Liver (tissue), 9 donors: ENCODE measurements around the gene BRINP1. TPM values are rescaled to one million over a fixed set of nuclear protein-coding genes. Genes with fewer than 3 reads are reported as not detected.

ENCODE experiments used
- DNase-seq: peaks from one replicate; pipeline ENCODE4 v3.0.0-alpha.2; 2017; ENCODE audit warnings: low spot score
- H3K27ac ChIP-seq, 2 donors: one replicate each; pipeline ENCODE4 v1.7.0; 2013; ENCODE audit warnings: inconsistent platforms in 2 of 2, low read length in 2 of 2, control low read depth in 1 of 2, low read depth in 1 of 2, mild to moderate bottlenecking in 1 of 2
- H3K27me3 ChIP-seq, 4 donors: one replicate each; pipeline versions ENCODE4 v1.6.1 to v1.7.0; 2013; ENCODE audit warnings: low read length in 3 of 4, inconsistent platforms in 1 of 4, mild to moderate bottlenecking in 1 of 4, moderate library complexity in 1 of 4; ENCODE audit not compliant: control insufficient read depth in 4 of 4, insufficient read depth in 4 of 4
- H3K36me3 ChIP-seq, 4 donors: one replicate each; pipeline versions ENCODE4 v1.6.1 to v1.7.0; 2013; ENCODE audit warnings: low read length in 3 of 4, mild to moderate bottlenecking in 3 of 4, low read depth in 1 of 4, moderate library complexity in 1 of 4; ENCODE audit not compliant: control insufficient read depth in 4 of 4, insufficient read depth in 3 of 4
- H3K4me1 ChIP-seq, 4 donors: one replicate each; pipeline versions ENCODE4 v1.6.1 to v1.7.0; 2013; ENCODE audit warnings: low read length in 3 of 4, mild to moderate bottlenecking in 3 of 4, moderate library complexity in 1 of 4; ENCODE audit not compliant: control insufficient read depth in 4 of 4, insufficient read depth in 4 of 4
- H3K4me3 ChIP-seq, 3 donors: one replicate each; pipeline versions ENCODE4 v1.6.1 to v1.7.0; 2013; ENCODE audit warnings: low read length in 3 of 3, control low read depth in 1 of 3, low read depth in 1 of 3, mild to moderate bottlenecking in 1 of 3
- H3K9ac ChIP-seq, 2 donors: one replicate each; pipeline ENCODE4 v1.7.0; 2013; ENCODE audit warnings: low read length in 2 of 2, mild to moderate bottlenecking in 2 of 2, moderate library complexity in 2 of 2, control low read depth in 1 of 2, low read depth in 1 of 2
- H3K9me3 ChIP-seq, 4 donors: one replicate each; pipeline versions ENCODE4 v1.6.1 to v1.7.0; 2013; ENCODE audit warnings: low read length in 3 of 4; ENCODE audit not compliant: control insufficient read depth in 4 of 4
- EGR1 ChIP-seq, 2 donors: IDR thresholded peaks; 2 replicates each; pipeline ENCODE4 v1.6.1; 2016 to 2018; ENCODE audit warnings: antibody characterized with exemption in 2 of 2, low read depth in 2 of 2
- FOXA2 ChIP-seq: IDR thresholded peaks from 2 replicates; pipeline ENCODE4 v1.6.1; 2016; ENCODE audit warnings: antibody characterized with exemption
- HNF4G ChIP-seq: IDR thresholded peaks from 2 replicates; pipeline ENCODE4 v1.6.1; 2016; ENCODE audit warnings: antibody characterized with exemption
- RAD21 ChIP-seq, 2 donors: IDR thresholded peaks; 2 replicates each; pipeline ENCODE4 v1.6.1; 2016; ENCODE audit warnings: antibody characterized with exemption in 2 of 2, mild to moderate bottlenecking in 2 of 2
- RXRA ChIP-seq, 2 donors: IDR thresholded peaks; 2 replicates each; pipeline ENCODE4 v1.6.1; 2017 to 2018; ENCODE audit warnings: antibody characterized with exemption in 2 of 2, mild to moderate bottlenecking in 1 of 2
- TAF1 ChIP-seq: conservative IDR thresholded peaks from 2 replicates; pipeline ENCODE4 v1.6.1; 2016; ENCODE audit warnings: antibody characterized with exemption, mild to moderate bottlenecking
- WGBS: extraction: QIAGEN DNeasy Blood & Tissue Kit; methylation state at CpG from one replicate; pipeline ENCODE4 v1.1.7; 2013; 5-methylcytosine and 5-hydroxymethylcytosine counted together
- polyA plus RNA-seq, 2 donors: library from polyadenylated mRNA; stranded (reverse) in 1 of 2; unstranded in 1 of 2; fragments of 200-250 nt in 1 of 2; fragments of >200 nt in 1 of 2; fragmentation: Nextera tagmentation in 1 of 2; extraction: Ambion mirVana in 1 of 2; gene quantifications; one replicate each; pipeline versions ENCODE4 v1.2.1 to v1.2.3, GENCODE V29; 2013 to 2015
- total RNA-seq, 2 donors: library from RNA; depleted of rRNA; stranded (reverse); fragments of >200 nt; gene quantifications; one replicate each; pipeline ENCODE4 v1.2.3, GENCODE V29; 2014
- TF ChIP-seq, protein P1 (sequence below): IDR thresholded peaks from 2 replicates; pipeline ENCODE4 v1.6.1; 2016; ENCODE audit warnings: antibody characterized with exemption, mild to moderate bottlenecking
- TF ChIP-seq, protein P2 (sequence below): IDR thresholded peaks from 2 replicates; pipeline ENCODE4 v1.6.1; 2016; ENCODE audit warnings: antibody characterized with exemption
- TF ChIP-seq, protein P3 (sequence below): IDR thresholded peaks from 2 replicates; pipeline ENCODE4 v1.6.1; 2016; ENCODE audit warnings: antibody characterized with exemption
- TF ChIP-seq, protein P4 (sequence below): fragments of 150-350 bp; IDR thresholded peaks from 2 replicates; pipeline ENCODE4 v1.5.1; 2017; ENCODE audit warnings: improper control_type of control experiment, low read depth, low read length; ENCODE audit not compliant: missing input control
- donor health status: healthy.
- donor health status: healthy.
- donor health status: healthy.
- donor health status: healthy.
- donor health status: healthy.

Gene BRINP1
- total and polyA plus RNA-seq, 4 donors = under 0.01 to 0.43 (median 0.18) TPM

DNA sequence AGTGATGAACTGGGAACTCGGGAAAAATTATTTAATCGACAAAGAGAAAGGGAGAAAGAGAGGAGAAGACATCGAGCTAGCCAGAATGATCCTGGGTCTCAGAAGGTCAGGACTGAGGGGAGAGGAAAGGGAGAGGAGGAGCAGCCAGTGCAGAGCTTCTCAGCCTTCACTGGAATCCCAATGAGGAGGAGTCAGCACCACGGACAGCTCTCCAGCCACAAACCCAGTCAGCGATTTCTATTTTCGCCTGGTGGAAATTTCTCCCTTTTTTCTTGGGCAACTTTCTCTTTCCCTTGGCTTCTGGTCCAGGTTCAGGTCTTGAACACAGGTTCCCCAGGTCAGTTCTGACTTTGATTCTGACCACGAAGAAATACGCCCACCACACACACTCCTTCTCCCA lies 1.6 kb upstream of the BRINP1 start:
- H3K27me3 ChIP-seq = peaks cover 0 to 18% (median 3%) of the 10 kb centered on the region in 4 donors
- H3K27ac ChIP-seq = no peak overlapping the region
- H3K36me3 ChIP-seq = no peaks in the 10 kb centered on the region
- H3K9me3 ChIP-seq = no peaks in the 10 kb centered on the region
- TF ChIP-seq TAF1 = no peak
- no peak for TF ChIP-seq HNF4G
- TF ChIP-seq RAD21 (IDR thresholded peaks at IDR 0.05) = peak in 1 of 2 donors; percentile 11
- TF ChIP-seq, protein P1, sequence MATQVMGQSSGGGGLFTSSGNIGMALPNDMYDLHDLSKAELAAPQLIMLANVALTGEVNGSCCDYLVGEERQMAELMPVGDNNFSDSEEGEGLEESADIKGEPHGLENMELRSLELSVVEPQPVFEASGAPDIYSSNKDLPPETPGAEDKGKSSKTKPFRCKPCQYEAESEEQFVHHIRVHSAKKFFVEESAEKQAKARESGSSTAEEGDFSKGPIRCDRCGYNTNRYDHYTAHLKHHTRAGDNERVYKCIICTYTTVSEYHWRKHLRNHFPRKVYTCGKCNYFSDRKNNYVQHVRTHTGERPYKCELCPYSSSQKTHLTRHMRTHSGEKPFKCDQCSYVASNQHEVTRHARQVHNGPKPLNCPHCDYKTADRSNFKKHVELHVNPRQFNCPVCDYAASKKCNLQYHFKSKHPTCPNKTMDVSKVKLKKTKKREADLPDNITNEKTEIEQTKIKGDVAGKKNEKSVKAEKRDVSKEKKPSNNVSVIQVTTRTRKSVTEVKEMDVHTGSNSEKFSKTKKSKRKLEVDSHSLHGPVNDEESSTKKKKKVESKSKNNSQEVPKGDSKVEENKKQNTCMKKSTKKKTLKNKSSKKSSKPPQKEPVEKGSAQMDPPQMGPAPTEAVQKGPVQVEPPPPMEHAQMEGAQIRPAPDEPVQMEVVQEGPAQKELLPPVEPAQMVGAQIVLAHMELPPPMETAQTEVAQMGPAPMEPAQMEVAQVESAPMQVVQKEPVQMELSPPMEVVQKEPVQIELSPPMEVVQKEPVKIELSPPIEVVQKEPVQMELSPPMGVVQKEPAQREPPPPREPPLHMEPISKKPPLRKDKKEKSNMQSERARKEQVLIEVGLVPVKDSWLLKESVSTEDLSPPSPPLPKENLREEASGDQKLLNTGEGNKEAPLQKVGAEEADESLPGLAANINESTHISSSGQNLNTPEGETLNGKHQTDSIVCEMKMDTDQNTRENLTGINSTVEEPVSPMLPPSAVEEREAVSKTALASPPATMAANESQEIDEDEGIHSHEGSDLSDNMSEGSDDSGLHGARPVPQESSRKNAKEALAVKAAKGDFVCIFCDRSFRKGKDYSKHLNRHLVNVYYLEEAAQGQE = peak; percentile 100
- peak; percentile 63 for DNase-seq
- no peak overlapping the region for H3K9ac ChIP-seq
- no peak overlapping the region for H3K4me3 ChIP-seq
- 4% methylated on average over 8 of the region's 8 CpGs for WGBS
- peaks cover 0 to 5% (median 4%) of the 10 kb centered on the region in 4 donors for H3K4me1 ChIP-seq

DNA sequence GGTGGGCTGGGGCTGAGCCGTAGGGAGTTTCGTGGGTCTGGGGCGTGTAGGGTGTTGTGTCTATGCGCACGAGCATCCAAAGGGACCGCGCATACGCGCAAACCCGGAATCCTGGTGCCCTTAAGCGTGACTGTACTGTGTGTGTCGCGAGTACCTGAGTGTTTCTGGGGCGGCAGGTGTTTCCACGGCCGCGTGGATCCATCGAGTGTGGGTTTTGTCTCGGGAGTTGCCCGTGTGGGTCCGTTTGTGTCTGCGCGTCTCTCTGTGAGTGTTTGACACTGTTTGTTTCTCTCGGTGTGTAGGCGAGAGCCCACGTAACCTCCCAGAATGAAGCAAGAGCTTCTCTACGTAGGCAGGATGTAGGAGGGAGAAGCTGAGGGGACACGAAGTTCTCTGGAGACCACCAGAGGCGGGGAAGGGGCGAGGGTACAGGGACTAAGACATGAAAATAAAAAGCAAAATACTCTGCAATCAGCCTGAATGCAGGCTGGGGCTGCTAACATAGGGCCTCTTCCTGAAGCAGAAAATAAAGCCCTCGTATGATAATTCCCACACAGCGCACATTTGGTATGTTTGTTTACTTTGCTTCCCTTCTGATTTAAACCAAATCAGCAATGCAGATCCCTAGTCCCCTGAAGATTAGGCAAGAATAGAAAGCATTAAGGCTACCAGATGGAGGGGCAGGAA lies 588 bp upstream of the BRINP1 start:
- no peak overlapping the region for H3K9ac ChIP-seq
- H3K4me3 ChIP-seq = peak overlapping the region in 1 of 3 donors; percentile 37
- TF ChIP-seq RXRA (IDR thresholded peaks at IDR 0.05) = no peak
- no peak for TF ChIP-seq FOXA2
- no peak for TF ChIP-seq RAD21 (IDR thresholded peaks at IDR 0.05)
- TF ChIP-seq, protein P2, sequence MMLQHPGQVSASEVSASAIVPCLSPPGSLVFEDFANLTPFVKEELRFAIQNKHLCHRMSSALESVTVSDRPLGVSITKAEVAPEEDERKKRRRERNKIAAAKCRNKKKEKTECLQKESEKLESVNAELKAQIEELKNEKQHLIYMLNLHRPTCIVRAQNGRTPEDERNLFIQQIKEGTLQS = no peak
- TF ChIP-seq, protein P1 = no peak
- TF ChIP-seq EGR1 (IDR thresholded peaks at IDR 0.05; ENCODE audit: low read depth in 2 of 2) = no peak
- TF ChIP-seq, protein P3, sequence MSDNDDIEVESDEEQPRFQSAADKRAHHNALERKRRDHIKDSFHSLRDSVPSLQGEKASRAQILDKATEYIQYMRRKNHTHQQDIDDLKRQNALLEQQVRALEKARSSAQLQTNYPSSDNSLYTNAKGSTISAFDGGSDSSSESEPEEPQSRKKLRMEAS = no peak
- TF ChIP-seq, protein P4, sequence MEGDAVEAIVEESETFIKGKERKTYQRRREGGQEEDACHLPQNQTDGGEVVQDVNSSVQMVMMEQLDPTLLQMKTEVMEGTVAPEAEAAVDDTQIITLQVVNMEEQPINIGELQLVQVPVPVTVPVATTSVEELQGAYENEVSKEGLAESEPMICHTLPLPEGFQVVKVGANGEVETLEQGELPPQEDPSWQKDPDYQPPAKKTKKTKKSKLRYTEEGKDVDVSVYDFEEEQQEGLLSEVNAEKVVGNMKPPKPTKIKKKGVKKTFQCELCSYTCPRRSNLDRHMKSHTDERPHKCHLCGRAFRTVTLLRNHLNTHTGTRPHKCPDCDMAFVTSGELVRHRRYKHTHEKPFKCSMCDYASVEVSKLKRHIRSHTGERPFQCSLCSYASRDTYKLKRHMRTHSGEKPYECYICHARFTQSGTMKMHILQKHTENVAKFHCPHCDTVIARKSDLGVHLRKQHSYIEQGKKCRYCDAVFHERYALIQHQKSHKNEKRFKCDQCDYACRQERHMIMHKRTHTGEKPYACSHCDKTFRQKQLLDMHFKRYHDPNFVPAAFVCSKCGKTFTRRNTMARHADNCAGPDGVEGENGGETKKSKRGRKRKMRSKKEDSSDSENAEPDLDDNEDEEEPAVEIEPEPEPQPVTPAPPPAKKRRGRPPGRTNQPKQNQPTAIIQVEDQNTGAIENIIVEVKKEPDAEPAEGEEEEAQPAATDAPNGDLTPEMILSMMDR = no peak
- peaks cover 0 to 5% (median 4%) of the 10 kb centered on the region in 4 donors for H3K4me1 ChIP-seq
- no peaks in the 10 kb centered on the region for H3K9me3 ChIP-seq
- WGBS = 5% methylated on average over 32 of the region's 32 CpGs
- H3K36me3 ChIP-seq = no peaks in the 10 kb centered on the region
- H3K27ac ChIP-seq = no peak overlapping the region
- peaks cover 0 to 13% (median 3%) of the 10 kb centered on the region in 4 donors for H3K27me3 ChIP-seq
- no peak for DNase-seq
